Measurements from ENCODE around the gene ZNF443. TPM values are rescaled to one million over a fixed set of nuclear protein-coding genes. Genes with fewer than 3 reads are reported as not detected.
A peak's percentile ranks its signal among the peaks of the same experiment; 100 is the strongest.

Gene ZNF443
- total and polyA plus RNA-seq, 9 of the 15 experiments (the other 6 are each of a cell fraction or from before 2014, with no cell fraction given): 1.5 to 4.9 (median 2.8) TPM

DNA sequence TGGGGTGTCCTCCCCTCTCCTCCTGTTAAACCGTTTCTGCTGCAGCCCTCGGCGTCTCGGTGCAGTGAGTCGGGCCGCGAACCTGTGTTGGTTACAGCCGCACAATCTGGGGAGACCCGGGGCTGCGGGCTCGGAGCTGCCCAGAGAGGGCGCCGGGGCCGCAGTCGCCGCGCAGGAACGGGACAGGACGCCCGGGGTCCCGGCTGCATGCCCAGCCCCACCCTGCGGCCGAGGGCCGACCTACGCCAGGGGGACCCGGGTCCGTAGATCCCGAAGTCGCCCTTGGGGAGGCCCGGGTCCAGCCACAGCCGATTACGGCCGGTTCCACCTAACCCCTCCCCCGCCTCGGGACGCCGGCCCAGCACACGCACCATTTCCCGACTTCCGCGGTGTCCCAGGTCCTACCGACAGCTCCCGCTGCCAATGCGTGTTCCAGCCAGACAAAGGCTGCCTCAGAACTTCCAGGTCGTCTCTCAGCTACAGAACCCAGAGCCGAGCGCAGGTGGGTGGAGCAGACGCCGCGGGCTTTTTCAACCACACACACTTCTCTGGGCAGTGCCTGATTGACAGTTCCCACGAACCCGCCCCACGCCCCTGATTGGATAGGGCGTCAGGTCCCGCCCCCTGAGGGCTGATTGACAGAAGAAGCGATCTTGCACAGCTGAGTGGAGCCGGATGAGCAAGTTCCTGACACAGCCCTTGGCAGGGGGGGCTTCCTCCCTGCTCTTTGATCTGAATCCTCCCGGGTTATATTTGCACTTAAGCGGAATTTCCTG, at the start of gene ZNF443 (continued):
- TF ChIP-seq MYBL2 (IDR thresholded peaks at IDR 0.05; ENCODE audit: low read depth): no peak
- no peak for TF ChIP-seq MYBL2 (CRISPR knock-in tag; IDR thresholded peaks at IDR 0.05; ENCODE audit: borderline replicate concordance)
- TF ChIP-seq NEUROD1 (IDR thresholded peaks at IDR 0.05; ENCODE audit: borderline replicate concordance, low read depth, low read length, partially characterized antibody): no peak
- TF ChIP-seq, protein P1, sequence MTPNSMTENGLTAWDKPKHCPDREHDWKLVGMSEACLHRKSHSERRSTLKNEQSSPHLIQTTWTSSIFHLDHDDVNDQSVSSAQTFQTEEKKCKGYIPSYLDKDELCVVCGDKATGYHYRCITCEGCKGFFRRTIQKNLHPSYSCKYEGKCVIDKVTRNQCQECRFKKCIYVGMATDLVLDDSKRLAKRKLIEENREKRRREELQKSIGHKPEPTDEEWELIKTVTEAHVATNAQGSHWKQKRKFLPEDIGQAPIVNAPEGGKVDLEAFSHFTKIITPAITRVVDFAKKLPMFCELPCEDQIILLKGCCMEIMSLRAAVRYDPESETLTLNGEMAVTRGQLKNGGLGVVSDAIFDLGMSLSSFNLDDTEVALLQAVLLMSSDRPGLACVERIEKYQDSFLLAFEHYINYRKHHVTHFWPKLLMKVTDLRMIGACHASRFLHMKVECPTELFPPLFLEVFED (CRISPR knock-in tag; conservative IDR thresholded peaks at IDR 0.05): no peak
- TF ChIP-seq ZC3H8 (IDR thresholded peaks at IDR 0.05): no peak
- peak; percentile 68 for TF ChIP-seq SP2 (IDR thresholded peaks at IDR 0.05; ENCODE audit: extremely low read depth, low read depth, low read length, poor library complexity, severe bottlenecking)
- no peak for TF ChIP-seq KLF10 (CRISPR knock-in tag; IDR thresholded peaks at IDR 0.05)
- TF ChIP-seq MTA2 (IDR thresholded peaks at IDR 0.05; ENCODE audit: low read depth): no peak
- TF ChIP-seq HSF4 (CRISPR knock-in tag; IDR thresholded peaks at IDR 0.05; ENCODE audit: borderline replicate concordance): no peak
- TF ChIP-seq BACH1 (tag; IDR thresholded peaks at IDR 0.05): no peak
- TF ChIP-seq ZBED1 (IDR thresholded peaks at IDR 0.05): no peak
- no peak for TF ChIP-seq DNMT1 (IDR thresholded peaks at IDR 0.05)
- TF ChIP-seq TEAD2 (tag; IDR thresholded peaks at IDR 0.05): no peak
- no peak for TF ChIP-seq PTBP1 (IDR thresholded peaks at IDR 0.05; ENCODE audit: low read depth, low read length)
- no peak for TF ChIP-seq GABPB2 (CRISPR knock-in tag; conservative IDR thresholded peaks at IDR 0.05)
- TF ChIP-seq, protein P2, sequence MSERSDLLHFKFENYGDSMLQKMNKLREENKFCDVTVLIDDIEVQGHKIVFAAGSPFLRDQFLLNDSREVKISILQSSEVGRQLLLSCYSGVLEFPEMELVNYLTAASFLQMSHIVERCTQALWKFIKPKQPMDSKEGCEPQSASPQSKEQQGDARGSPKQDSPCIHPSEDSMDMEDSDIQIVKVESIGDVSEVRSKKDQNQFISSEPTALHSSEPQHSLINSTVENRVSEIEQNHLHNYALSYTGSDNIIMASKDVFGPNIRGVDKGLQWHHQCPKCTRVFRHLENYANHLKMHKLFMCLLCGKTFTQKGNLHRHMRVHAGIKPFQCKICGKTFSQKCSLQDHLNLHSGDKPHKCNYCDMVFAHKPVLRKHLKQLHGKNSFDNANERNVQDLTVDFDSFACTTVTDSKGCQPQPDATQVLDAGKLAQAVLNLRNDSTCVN (CRISPR knock-in tag; IDR thresholded peaks at IDR 0.05): no peak
- TF ChIP-seq ESRRA (IDR thresholded peaks at IDR 0.05; ENCODE audit: borderline replicate concordance, low read depth): 0 out of 2 replicates have a peak, but pooled peaks have one; percentile 12
- 0 out of 2 replicates have a peak, but pooled peaks have one; percentile 35 for TF ChIP-seq MYC (IDR thresholded peaks at IDR 0.05; ENCODE audit: low read depth, low read length)
- TF ChIP-seq MYC (CRISPR knock-in tag; IDR thresholded peaks at IDR 0.05; ENCODE audit: borderline replicate concordance, low read depth): no peak
- no peak for TF ChIP-seq RBM39 (optimal IDR thresholded peaks at IDR 0.05; ENCODE audit: low read depth, low read length)
- TF ChIP-seq TEAD1 (CRISPR knock-in tag; IDR thresholded peaks at IDR 0.05): no peak
- TF ChIP-seq ZNF121 (CRISPR knock-in tag; conservative IDR thresholded peaks at IDR 0.05): no peak

Measured in K562 (cell line).